ENCODE data around the gene SLC9A8.

The SLC9A8 gene

DNA sequence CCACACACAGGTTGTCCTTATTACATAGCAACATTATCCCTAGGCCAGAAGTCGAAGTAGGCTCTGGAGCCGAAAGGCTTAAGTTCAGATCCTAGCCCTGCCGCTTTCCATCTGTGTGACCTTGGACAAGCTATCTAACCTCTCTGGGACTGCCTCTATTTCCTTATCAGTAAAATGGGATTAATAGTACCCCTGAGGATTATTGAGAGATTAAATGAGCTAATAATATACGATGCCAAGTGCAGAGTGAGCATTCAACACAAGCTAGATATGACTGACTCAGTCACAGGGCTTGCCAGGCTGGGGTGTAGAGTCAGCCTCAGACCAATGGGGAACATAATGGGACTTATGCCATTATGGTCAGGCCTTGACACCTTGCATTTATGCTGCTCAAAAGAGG, 111.6 kb downstream of the SLC9A8 start:
- H3K27me3 ChIP-seq (ENCODE audit: insufficient read depth, low read depth): no peaks in the 10 kb centered on the region
- TF ChIP-seq, protein P1, sequence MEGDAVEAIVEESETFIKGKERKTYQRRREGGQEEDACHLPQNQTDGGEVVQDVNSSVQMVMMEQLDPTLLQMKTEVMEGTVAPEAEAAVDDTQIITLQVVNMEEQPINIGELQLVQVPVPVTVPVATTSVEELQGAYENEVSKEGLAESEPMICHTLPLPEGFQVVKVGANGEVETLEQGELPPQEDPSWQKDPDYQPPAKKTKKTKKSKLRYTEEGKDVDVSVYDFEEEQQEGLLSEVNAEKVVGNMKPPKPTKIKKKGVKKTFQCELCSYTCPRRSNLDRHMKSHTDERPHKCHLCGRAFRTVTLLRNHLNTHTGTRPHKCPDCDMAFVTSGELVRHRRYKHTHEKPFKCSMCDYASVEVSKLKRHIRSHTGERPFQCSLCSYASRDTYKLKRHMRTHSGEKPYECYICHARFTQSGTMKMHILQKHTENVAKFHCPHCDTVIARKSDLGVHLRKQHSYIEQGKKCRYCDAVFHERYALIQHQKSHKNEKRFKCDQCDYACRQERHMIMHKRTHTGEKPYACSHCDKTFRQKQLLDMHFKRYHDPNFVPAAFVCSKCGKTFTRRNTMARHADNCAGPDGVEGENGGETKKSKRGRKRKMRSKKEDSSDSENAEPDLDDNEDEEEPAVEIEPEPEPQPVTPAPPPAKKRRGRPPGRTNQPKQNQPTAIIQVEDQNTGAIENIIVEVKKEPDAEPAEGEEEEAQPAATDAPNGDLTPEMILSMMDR (conservative IDR thresholded peaks at IDR 0.05; ENCODE audit: low read depth, low read length): no peak
- H3K9ac ChIP-seq: no peak overlapping the region
- no peak overlapping the region for H3K4me3 ChIP-seq (IDR thresholded peaks at IDR 0.05; ENCODE audit: insufficient read depth, low read depth, low read length)
- no peak overlapping the region for H2AFZ ChIP-seq (ENCODE audit: low read depth)
- H3K4me1 ChIP-seq (ENCODE audit: low read depth, poor library complexity, severe bottlenecking): peaks cover 15% of the 10 kb centered on the region
- no peak overlapping the region for H3K4me2 ChIP-seq
- no peaks in the 10 kb centered on the region for H4K20me1 ChIP-seq (ENCODE audit: insufficient read depth)
- H3K36me3 ChIP-seq (ENCODE audit: insufficient read depth): no peaks in the 10 kb centered on the region
- no peaks in the 10 kb centered on the region for H3K79me2 ChIP-seq (ENCODE audit: insufficient read depth, low read depth)
- H3K27ac ChIP-seq: no peak overlapping the region

DNA sequence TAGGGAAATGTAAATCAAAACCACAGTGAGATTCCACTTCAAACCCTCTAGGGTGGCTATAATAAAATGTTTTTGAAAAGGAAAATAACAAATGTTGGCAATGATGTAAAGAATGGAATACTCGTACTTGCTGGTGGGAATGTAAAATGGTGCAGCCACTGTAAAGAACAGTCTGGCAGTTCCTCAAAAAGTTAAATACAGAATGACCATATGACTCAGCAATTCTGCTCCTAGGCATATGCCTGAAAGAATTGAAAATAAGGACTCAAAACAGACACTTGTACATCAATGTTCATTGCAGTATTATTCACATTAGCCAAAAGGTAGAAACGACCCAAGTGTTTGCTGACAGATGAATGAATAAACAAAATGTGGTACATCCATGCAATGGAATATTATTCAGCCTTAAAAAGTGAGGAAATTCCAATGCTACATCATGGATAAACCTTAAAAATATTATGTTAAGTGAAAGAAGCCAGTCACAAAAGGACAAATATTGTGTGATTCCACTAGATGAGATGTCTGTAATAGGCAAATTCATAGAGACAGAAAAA, 113.3 kb downstream of the SLC9A8 start:
- TF ChIP-seq, protein P1 (conservative IDR thresholded peaks at IDR 0.05; ENCODE audit: low read depth, low read length): no peak
- Histone ChIP-seq H3K4me2 (0 out of 2 replicates have a peak overlapping the region, but pooled peaks have one; percentile 4), H3K27ac (no peak overlapping the region), H3K4me3 (IDR thresholded peaks at IDR 0.05; ENCODE audit: insufficient read depth, low read depth, low read length) (no peak overlapping the region), H4K20me1 (ENCODE audit: insufficient read depth) (no peaks in the 10 kb centered on the region), H2AFZ (ENCODE audit: low read depth) (no peak overlapping the region), H3K79me2 (ENCODE audit: insufficient read depth, low read depth) (no peaks in the 10 kb centered on the region), H3K9ac (no peak overlapping the region), H3K27me3 (ENCODE audit: insufficient read depth, low read depth) (no peaks in the 10 kb centered on the region), H3K36me3 (ENCODE audit: insufficient read depth) (no peaks in the 10 kb centered on the region), H3K4me1 (ENCODE audit: low read depth, poor library complexity, severe bottlenecking) (peaks cover 19% of the 10 kb centered on the region)

DNA sequence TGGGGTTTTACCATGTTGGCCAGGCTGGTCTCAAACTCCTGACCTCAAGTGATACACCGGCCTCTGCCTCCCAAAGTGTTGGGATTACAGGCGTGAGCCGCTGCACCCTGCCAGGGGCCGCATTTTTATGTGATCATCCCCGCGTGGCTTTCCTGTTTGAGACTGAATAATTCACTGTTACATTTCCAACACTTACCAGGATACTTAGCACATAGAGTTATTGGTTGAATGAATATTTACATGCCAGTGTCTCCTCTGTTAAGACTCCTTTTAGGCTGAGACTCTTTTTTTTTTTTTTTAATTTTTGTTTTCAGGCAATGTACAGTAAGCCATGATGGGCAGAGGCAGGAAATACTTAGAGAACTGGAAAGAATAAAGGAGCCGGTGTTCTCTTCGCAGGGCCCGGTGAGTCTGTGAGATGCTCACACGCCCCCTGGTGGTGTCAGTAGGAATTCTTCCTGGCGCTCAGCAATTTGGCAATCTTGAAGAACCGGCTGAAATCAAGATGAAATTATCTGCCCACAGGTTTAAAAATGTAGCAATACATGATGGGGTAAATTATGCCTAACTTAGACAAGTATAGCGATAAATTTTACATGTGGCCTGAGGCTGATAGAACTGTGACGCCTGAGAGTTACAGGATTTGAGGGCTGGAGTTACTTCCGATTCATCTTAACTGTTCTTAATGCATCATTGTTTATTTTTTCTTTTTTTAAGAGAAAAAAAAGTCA, 115.9 kb downstream of the SLC9A8 start:
- Histone ChIP-seq H4K20me1 (ENCODE audit: insufficient read depth) (no peaks in the 10 kb centered on the region), H3K4me1 (ENCODE audit: low read depth, poor library complexity, severe bottlenecking) (peaks cover 19% of the 10 kb centered on the region), H2AFZ (ENCODE audit: low read depth) (no peak overlapping the region), H3K4me2 (no peak overlapping the region; the same call in 1 of the 2 replicates), H3K79me2 (ENCODE audit: insufficient read depth, low read depth) (no peaks in the 10 kb centered on the region), H3K27me3 (ENCODE audit: insufficient read depth, low read depth) (no peaks in the 10 kb centered on the region), H3K9ac (no peak overlapping the region), H3K27ac (no peak overlapping the region), H3K36me3 (ENCODE audit: insufficient read depth) (no peaks in the 10 kb centered on the region), H3K4me3 (IDR thresholded peaks at IDR 0.05; ENCODE audit: insufficient read depth, low read depth, low read length) (no peak overlapping the region)
- TF ChIP-seq, protein P1 (conservative IDR thresholded peaks at IDR 0.05; ENCODE audit: low read depth, low read length): peak; percentile 96

DNA sequence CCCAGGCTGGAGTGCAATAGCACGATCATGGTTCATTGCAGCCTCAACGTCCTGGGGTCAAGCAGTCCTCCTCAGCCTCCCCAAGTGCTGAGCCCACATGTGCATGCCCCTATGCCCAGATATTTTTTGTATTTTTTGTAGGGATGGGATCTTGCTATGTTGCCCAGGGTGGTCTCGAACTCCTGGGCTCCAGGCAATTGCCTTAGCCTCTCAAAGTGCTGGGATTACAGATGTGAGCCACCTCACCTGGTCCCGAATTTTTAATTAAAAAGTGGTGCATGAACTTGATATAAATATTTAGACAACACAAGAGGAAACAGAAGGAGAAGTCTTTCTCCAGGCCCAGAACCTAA, 116.5 kb downstream of the SLC9A8 start:
- Histone ChIP-seq H4K20me1 (ENCODE audit: insufficient read depth) (no peaks in the 10 kb centered on the region), H3K9ac (no peak overlapping the region), H3K27me3 (ENCODE audit: insufficient read depth, low read depth) (no peaks in the 10 kb centered on the region), H3K27ac (no peak overlapping the region), H3K4me1 (ENCODE audit: low read depth, poor library complexity, severe bottlenecking) (peaks cover 23% of the 10 kb centered on the region), H3K4me2 (no peak overlapping the region), H3K4me3 (IDR thresholded peaks at IDR 0.05; ENCODE audit: insufficient read depth, low read depth, low read length) (no peak overlapping the region), H2AFZ (ENCODE audit: low read depth) (no peak overlapping the region), H3K36me3 (ENCODE audit: insufficient read depth) (no peaks in the 10 kb centered on the region), H3K79me2 (ENCODE audit: insufficient read depth, low read depth) (no peaks in the 10 kb centered on the region)
- TF ChIP-seq, protein P1 (conservative IDR thresholded peaks at IDR 0.05; ENCODE audit: low read depth, low read length): no peak
